Stomach (tissue), 4 donors: Measurements from ENCODE around the gene GRPR.

Experiments
- CTCF ChIP-seq, 7 experiments: fragments of 450-650 bp in 4 of 7; fragments of 200-600 bp in 3 of 7; sonication (generic) in 3 of 7; IDR thresholded peaks; one replicate each; pipeline ENCODE4 v1.5.1; 2016 to 2019; ENCODE audit warnings: antibody characterized with exemption in 7 of 7, control low read depth in 2 of 7, mild to moderate bottlenecking in 1 of 7
- POLR2AphosphoS5 ChIP-seq, 3 donors: sonication (generic); formaldehyde crosslinking; IDR thresholded peaks; one replicate each; pipeline ENCODE4 v1.6.1; 2016; ENCODE audit warnings: antibody characterized with exemption in 3 of 3

- TF ChIP-seq CTCF (IDR thresholded peaks at IDR 0.05) (no peak), POLR2AphosphoS5 (IDR thresholded peaks at IDR 0.05) (no peak)
These were observed 48.6 kb downstream of the GRPR start for GRCh38 chrX:16171944-16172343.
